Pulmonary artery endothelial cell (primary cell): ENCODE data around the gene IRAK4. TPM values are rescaled to one million over a fixed set of nuclear protein-coding genes. Genes with fewer than 3 reads are reported as not detected.

Experiments
- DNase-seq: peaks from one replicate; pipeline ENCODE4 v3.0.0-alpha.2; 2011; ENCODE audit warnings: low read depth, low spot score
- total RNA-seq: library from RNA; depleted of rRNA; stranded (reverse); fragments of >200 nt; gene quantifications from 2 replicates; pipeline ENCODE4 v1.2.3, GENCODE V29; 2014

IRAK4 gene
- total RNA-seq, 1 donor from 2014 or later: 13.1 TPM

- no peak for DNase-seq
Observed at GRCh38 chr12:43835656-43836474, 77.1 kb downstream of the IRAK4 start, which contains the start of gene TMEM117. Gene TMEM117, plus strand, starts transcription at chr12:43836081.

DNA sequence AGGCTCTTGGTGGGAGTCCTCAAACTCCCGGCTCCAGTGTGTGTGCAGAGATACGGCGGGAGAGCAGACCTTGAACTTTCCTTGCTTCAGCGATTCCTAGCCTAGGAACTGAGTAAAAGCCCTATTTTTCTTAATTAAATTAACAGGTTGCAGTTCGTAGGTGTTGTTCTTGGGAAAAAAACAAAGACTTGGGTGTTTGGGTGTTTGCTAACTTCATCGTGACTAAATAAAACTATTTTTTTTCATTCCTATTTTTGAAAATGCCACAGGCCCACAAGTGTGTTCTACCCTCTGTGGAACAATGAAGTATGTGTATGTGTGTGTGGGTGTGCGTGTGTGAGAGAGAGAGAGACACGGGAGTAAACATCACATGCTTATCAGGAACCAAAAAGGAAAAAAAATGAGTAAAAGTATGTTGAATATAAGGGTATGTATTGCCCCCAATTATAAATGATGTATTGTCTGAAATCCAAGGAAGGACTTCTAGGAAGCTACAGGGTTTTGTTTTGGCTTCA, 77.8 kb downstream of the IRAK4 start:
- no peak for DNase-seq

Other genes with a start within 250 kb of the IRAK4 start
- gene ADAMTS20, start 206.7 kb upstream of the IRAK4 start, total RNA-seq: not detected in 2 replicates
- gene PUS7L, start 161 bp upstream of the IRAK4 start, total RNA-seq: 15.1 and 23.8 TPM in 2 replicates
- gene TWF1, start 47.4 kb downstream of the IRAK4 start, total RNA-seq: 119 and 134 TPM in 2 replicates
- 1.9 and 2.6 TPM in 2 replicates for gene TMEM117, start 77.1 kb downstream of the IRAK4 start, total RNA-seq